ENCODE measurements around the gene ATP6V1F. TPM values are rescaled to one million over a fixed set of nuclear protein-coding genes. Genes with fewer than 3 reads are reported as not detected.

The ATP6V1F gene
- total RNA-seq, 1 experiment from 2014 or later: 130 TPM

GRCh38 chr7:128835790-128836641 is 26.6 kb upstream of the ATP6V1F start:
- DNase-seq (ENCODE audit: low read depth): peak; percentile 54

GRCh38 chr7:128836729-128837348 is 25.8 kb upstream of the ATP6V1F start:
- no peak for DNase-seq (ENCODE audit: low read depth)

GRCh38 chr7:128837521-128837921 is 25.1 kb upstream of the ATP6V1F start:
- no peak for DNase-seq (ENCODE audit: low read depth)

- DNase-seq (ENCODE audit: low read depth): no peak
Observed at GRCh38 chr7:128838109-128838779, 24.4 kb upstream of the ATP6V1F start.

GRCh38 chr7:128838981-128839731 is 23.5 kb upstream of the ATP6V1F start:
- no peak for DNase-seq (ENCODE audit: low read depth)

- no peak for DNase-seq (ENCODE audit: low read depth)
Observed at GRCh38 chr7:128839751-128840177, 22.9 kb upstream of the ATP6V1F start.

GRCh38 chr7:128840326-128841170 is 22.1 kb upstream of the ATP6V1F start:
- no peak for DNase-seq (ENCODE audit: low read depth)

- DNase-seq (ENCODE audit: low read depth): no peak
Observed at GRCh38 chr7:128841171-128841690, 21.4 kb upstream of the ATP6V1F start.

GRCh38 chr7:128841921-128842673 is 20.6 kb upstream of the ATP6V1F start:
- DNase-seq (ENCODE audit: low read depth): peak; percentile 81

GRCh38 chr7:128842674-128843641 is 19.7 kb upstream of the ATP6V1F start:
- no peak for DNase-seq (ENCODE audit: low read depth)

- no peak for DNase-seq (ENCODE audit: low read depth)
Observed at GRCh38 chr7:128843938-128844621, 18.6 kb upstream of the ATP6V1F start.

- DNase-seq (ENCODE audit: low read depth): no peak
Observed at GRCh38 chr7:128844777-128845311, 17.8 kb upstream of the ATP6V1F start.

- no peak for DNase-seq (ENCODE audit: low read depth)
Observed at GRCh38 chr7:128845475-128845874, 17.2 kb upstream of the ATP6V1F start.

- DNase-seq (ENCODE audit: low read depth): no peak
Observed at GRCh38 chr7:128845987-128846386, 16.7 kb upstream of the ATP6V1F start.

GRCh38 chr7:128846781-128847444 is 15.7 kb upstream of the ATP6V1F start:
- no peak for DNase-seq (ENCODE audit: low read depth)

- no peak for DNase-seq (ENCODE audit: low read depth)
Observed at GRCh38 chr7:128847721-128848211, 14.9 kb upstream of the ATP6V1F start.

Measured in Daoy (cell line).